Mesothelial cell of epicardium (in vitro differentiated cells): Measurements from ENCODE around the gene WSCD2. TPM values are rescaled to one million over a fixed set of nuclear protein-coding genes. Genes with fewer than 3 reads are reported as not detected.

Experiments
- DNase-seq, 2 experiments: peaks; one replicate each; pipeline ENCODE4 v3.0.0; 2021; ENCODE audit warnings: low spot score in 2 of 2; ENCODE audit not compliant: unreplicated experiment in 2 of 2
- H3K27ac Mint-ChIP-seq: 2 replicates; pipeline ENCODE4 v1.8.0; 2021; ENCODE audit warnings: mixed read lengths
- H3K27me3 Mint-ChIP-seq: 2 replicates; pipeline ENCODE4 v1.8.0; 2021; ENCODE audit warnings: low read depth, mixed read lengths
- H3K36me3 Mint-ChIP-seq: 2 replicates; pipeline ENCODE4 v1.8.0; 2021; ENCODE audit warnings: mixed read lengths
- H3K4me1 Mint-ChIP-seq: 2 replicates; pipeline ENCODE4 v1.8.0; 2021; ENCODE audit warnings: mixed read lengths
- H3K4me3 Mint-ChIP-seq: 2 replicates; pipeline ENCODE4 v1.8.0; 2021; ENCODE audit warnings: mild to moderate bottlenecking, moderate library complexity, mixed read lengths
- H3K9me3 Mint-ChIP-seq: 2 replicates; pipeline ENCODE4 v1.8.0; 2021; ENCODE audit warnings: mixed read lengths
- total RNA-seq: library from RNA; stranded (reverse); gene quantifications from 3 replicates; pipeline ENCODE4 v1.2.1, GENCODE V29; 2021
- TF ChIP-seq, protein P1 (sequence below): fragments of 200-600 bp; sonication (generic); IDR thresholded peaks from one replicate; pipeline ENCODE4 v1.5.0; 2021; ENCODE audit warnings: antibody characterized with exemption; ENCODE audit not compliant: unreplicated experiment

The WSCD2 gene
- total RNA-seq, 1 donor from 2014 or later, result 0.13 TPM

DNA sequence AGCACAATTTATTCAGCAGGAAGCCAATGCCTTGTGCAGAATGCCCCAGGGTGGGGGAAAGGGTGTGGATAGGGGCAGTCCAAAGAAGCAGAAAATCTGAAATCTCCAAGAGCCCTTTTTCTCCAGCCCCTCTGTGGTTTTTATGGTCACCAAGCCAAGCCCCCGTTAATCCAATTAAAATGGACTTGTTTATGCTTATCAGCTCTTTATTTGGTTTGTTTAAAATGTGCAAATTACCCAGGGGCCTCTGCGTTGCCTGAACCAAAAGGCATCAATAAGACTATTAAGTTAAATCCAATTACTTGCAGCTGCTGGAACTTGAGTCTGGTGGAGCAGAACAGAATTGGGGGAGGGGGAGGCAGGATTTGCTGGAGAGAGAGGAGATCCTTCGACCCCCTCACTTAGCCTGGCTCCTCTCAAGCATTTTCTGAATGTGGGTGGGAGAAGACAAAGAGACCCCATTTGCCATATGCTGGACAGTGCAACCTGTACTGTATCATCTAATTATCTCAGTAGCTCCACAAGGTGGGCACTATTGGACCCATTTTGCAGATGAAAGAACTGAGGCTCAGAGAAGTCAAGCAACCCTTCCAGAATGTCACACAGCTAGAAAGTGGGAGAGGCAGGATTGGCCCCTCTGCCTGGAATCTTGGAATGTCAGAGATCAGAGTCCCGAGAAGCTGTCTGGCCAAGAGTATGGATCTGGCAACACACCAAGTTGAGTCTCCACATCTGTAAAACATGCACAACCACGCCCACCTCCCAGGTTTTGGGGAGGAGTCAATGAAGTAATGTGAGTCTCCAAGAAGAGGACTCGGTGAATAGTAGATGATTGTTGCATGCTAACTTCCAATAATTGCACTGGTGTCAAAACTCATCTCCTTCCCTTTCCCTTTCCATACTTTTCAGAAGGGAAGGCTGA, 143.1 kb downstream of the WSCD2 start:
- TF ChIP-seq, protein P1, sequence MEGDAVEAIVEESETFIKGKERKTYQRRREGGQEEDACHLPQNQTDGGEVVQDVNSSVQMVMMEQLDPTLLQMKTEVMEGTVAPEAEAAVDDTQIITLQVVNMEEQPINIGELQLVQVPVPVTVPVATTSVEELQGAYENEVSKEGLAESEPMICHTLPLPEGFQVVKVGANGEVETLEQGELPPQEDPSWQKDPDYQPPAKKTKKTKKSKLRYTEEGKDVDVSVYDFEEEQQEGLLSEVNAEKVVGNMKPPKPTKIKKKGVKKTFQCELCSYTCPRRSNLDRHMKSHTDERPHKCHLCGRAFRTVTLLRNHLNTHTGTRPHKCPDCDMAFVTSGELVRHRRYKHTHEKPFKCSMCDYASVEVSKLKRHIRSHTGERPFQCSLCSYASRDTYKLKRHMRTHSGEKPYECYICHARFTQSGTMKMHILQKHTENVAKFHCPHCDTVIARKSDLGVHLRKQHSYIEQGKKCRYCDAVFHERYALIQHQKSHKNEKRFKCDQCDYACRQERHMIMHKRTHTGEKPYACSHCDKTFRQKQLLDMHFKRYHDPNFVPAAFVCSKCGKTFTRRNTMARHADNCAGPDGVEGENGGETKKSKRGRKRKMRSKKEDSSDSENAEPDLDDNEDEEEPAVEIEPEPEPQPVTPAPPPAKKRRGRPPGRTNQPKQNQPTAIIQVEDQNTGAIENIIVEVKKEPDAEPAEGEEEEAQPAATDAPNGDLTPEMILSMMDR, result no peak
- H3K27ac Mint-ChIP-seq, result no peak overlapping the region
- H3K4me3 Mint-ChIP-seq, result no peak overlapping the region
- H3K9me3 Mint-ChIP-seq, result no peaks in the 10 kb centered on the region
- H3K27me3 Mint-ChIP-seq, result peaks cover 24% of the 10 kb centered on the region
- DNase-seq, result no peak
- no peaks in the 10 kb centered on the region for H3K4me1 Mint-ChIP-seq
- H3K36me3 Mint-ChIP-seq, result no peaks in the 10 kb centered on the region

DNA sequence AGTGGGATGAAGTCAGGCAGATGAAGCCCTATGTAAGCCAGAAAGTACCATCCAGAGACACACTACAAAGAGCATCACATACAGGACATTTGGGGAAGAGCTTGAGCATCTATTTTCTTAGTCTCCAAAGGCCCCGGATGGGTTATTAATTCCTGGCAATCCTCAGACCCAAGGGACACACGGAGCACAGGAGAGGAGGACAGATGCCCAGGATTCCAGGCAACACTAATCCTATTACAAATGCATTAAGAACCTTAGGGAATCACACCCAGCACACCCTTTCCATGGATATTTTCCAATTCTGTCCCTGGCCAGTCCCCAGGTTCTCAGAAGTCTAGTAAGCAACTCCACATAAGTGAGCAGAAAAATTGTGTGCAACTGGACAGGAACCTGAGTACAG, 144.1 kb downstream of the WSCD2 start:
- peaks cover 25% of the 10 kb centered on the region for H3K27me3 Mint-ChIP-seq
- no peak overlapping the region for H3K27ac Mint-ChIP-seq
- H3K4me1 Mint-ChIP-seq, result no peaks in the 10 kb centered on the region
- H3K9me3 Mint-ChIP-seq, result no peaks in the 10 kb centered on the region
- DNase-seq, result no peak
- no peak overlapping the region for H3K4me3 Mint-ChIP-seq
- no peaks in the 10 kb centered on the region for H3K36me3 Mint-ChIP-seq
- TF ChIP-seq, protein P1, result no peak

DNA sequence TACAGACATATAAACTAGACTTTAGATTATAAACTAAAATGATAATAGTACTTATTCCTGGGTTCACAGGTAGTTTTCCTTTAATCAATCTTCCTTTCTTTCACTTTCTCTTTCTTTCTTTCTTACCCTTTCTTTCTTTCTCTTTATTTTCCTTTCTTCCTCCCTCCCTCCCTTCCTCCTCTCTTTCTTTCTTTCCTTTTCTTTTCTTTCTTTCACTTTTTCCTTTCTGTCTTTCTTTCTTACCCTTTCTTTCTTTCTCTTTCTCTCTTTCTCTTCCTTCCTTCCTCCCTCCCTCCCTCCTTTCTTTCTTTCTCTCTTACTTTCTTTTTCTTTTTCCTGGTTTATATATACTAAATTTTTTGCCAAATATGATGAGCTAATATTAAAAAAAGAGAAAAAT, 148.5 kb downstream of the WSCD2 start:
- Mint-ChIP-seq H3K4me3 (no peak overlapping the region), H3K27me3 (peaks cover 54% of the 10 kb centered on the region), H3K4me1 (no peaks in the 10 kb centered on the region), H3K36me3 (no peaks in the 10 kb centered on the region), H3K9me3 (no peaks in the 10 kb centered on the region), H3K27ac (no peak overlapping the region)
- TF ChIP-seq, protein P1, result no peak
- DNase-seq, result no peak

DNA sequence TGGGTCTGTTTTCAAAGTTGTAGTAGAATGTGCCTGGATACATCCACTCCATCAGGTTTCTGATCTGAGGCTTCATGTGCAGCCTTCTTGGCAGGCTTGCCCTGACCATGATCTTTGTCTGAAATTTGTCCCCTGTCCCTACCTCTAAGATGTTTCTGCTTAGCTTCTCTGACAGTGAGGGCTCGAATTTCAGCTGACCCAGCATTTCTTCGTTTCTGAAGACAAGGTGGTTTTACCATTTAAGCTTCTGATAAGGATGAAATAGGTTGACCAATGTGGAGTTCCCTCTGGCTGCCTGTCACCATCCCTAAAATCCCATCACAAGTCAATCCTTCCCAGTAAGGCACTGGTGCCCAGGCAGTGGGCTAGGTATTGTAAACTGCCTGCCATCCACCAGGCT, 153.1 kb downstream of the WSCD2 start:
- H3K9me3 Mint-ChIP-seq, result no peaks in the 10 kb centered on the region
- H3K27me3 Mint-ChIP-seq, result peaks cover 67% of the 10 kb centered on the region
- H3K27ac Mint-ChIP-seq, result no peak overlapping the region
- DNase-seq, result no peak
- TF ChIP-seq, protein P1, result no peak
- H3K4me1 Mint-ChIP-seq, result no peaks in the 10 kb centered on the region
- no peak overlapping the region for H3K4me3 Mint-ChIP-seq
- no peaks in the 10 kb centered on the region for H3K36me3 Mint-ChIP-seq

DNA sequence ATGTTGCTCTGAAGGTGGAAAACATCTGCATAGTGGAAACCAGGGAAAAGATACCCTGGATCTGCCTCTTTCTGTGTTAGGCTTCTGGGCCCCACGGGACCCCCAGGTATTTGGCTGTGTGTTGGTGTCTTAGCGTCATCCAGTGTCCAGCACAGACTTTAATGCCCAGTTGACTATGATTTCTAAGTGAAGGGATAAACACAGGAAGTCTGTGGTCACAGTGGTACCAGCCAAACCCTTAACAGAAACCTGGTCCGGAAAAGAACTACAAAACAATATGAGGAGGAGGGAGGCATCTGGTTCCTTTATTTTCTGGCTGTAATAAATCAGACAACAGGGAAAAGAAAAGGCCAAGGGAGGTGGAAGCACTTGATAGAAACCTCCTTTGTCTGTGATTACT, 153.6 kb downstream of the WSCD2 start:
- TF ChIP-seq, protein P1, result no peak
- Mint-ChIP-seq H3K36me3 (no peaks in the 10 kb centered on the region), H3K4me3 (no peak overlapping the region), H3K9me3 (no peaks in the 10 kb centered on the region), H3K27ac (no peak overlapping the region), H3K27me3 (peaks cover 67% of the 10 kb centered on the region), H3K4me1 (no peaks in the 10 kb centered on the region)
- no peak for DNase-seq
